ENCODE results near the gene CARS2. TPM values are rescaled to one million over a fixed set of nuclear protein-coding genes. Genes with fewer than 3 reads are reported as not detected.

Gene CARS2
- total RNA-seq, 3 donors from 2014 or later (not counting 1 experiment from before 2014, with no cell fraction given), result 65.3 to 77.3 (median 73.0) TPM

DNA sequence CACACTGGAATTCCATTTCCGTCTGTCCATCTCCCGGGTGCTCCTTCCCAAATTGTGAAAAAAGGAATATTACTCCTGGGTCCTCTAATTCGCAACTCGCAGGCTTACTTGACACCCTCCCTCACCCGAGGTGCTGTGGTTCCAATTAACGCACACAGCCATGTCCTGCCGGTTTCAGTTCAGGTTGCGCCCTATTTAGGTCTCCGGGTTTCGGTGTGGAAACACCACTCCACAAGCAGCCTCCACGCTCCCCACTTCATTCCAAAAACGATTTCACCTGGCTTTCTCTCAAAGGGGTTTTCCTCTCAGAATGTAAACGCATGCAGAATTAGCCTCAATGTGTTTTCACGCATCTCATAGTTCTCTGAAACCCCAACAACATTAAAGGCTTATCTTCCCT, 52.6 kb downstream of the CARS2 start:
- H3K9me3 ChIP-seq (ENCODE audit: control insufficient read depth, insufficient read depth, low read length), result no peaks in the 10 kb centered on the region
- Mint-ChIP-seq H3K9me3 (no peaks in the 10 kb centered on the region), H3K36me3 (no peaks in the 10 kb centered on the region), H3K4me3 (no peak overlapping the region), H3K27ac (no peak overlapping the region), H3K4me1 (peaks cover 22 to 26% of the 10 kb centered on the region in 2 donors), H3K27me3 (ENCODE audit: low read depth in 2 of 2) (no peaks in the 10 kb centered on the region)
- 71% methylated on average over 14 of the region's 14 CpGs for WGBS (ENCODE audit: insufficient coverage)
- TF ChIP-seq, protein P1, sequence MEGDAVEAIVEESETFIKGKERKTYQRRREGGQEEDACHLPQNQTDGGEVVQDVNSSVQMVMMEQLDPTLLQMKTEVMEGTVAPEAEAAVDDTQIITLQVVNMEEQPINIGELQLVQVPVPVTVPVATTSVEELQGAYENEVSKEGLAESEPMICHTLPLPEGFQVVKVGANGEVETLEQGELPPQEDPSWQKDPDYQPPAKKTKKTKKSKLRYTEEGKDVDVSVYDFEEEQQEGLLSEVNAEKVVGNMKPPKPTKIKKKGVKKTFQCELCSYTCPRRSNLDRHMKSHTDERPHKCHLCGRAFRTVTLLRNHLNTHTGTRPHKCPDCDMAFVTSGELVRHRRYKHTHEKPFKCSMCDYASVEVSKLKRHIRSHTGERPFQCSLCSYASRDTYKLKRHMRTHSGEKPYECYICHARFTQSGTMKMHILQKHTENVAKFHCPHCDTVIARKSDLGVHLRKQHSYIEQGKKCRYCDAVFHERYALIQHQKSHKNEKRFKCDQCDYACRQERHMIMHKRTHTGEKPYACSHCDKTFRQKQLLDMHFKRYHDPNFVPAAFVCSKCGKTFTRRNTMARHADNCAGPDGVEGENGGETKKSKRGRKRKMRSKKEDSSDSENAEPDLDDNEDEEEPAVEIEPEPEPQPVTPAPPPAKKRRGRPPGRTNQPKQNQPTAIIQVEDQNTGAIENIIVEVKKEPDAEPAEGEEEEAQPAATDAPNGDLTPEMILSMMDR (IDR thresholded peaks at IDR 0.05), result no peak
- peaks cover 13% of the 10 kb centered on the region for H3K4me1 ChIP-seq (ENCODE audit: control insufficient read depth, insufficient read depth, low read length)
- intact Hi-C loops (cut with micrococcal nuclease), result no loop called here
- H3K27me3 ChIP-seq (ENCODE audit: control insufficient read depth, insufficient read depth, low read length), result no peaks in the 10 kb centered on the region
- DNase-seq, result no peak
- no peak for ATAC-seq
- no peak overlapping the region for H3K4me3 ChIP-seq (ENCODE audit: low read length)
- no peak overlapping the region for H3K27ac ChIP-seq (ENCODE audit: low read length)
- peaks cover 15% of the 10 kb centered on the region for H3K36me3 ChIP-seq (ENCODE audit: control insufficient read depth, insufficient read depth, low read length)

DNA sequence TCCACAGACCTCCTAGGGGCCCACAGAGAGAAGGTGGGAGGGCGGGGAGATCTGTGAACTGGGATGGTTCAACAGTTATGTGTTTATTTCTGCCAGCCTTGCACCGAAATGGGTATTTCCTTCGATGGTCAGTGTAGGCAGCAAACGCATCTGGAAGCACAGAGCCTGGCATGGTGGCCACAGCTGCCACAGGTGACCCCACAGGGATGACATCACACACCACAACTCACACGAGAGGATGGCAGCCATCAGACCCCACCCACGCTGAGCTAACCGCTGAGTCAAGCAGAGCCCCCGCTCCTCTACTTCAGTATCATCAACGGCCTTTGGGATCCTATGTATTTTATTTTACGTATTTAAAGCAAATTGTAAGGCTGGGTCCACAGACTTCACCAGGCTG, 53.2 kb downstream of the CARS2 start:
- TF ChIP-seq, protein P1 (IDR thresholded peaks at IDR 0.05), result no peak
- peaks cover 16% of the 10 kb centered on the region for H3K36me3 ChIP-seq (ENCODE audit: control insufficient read depth, insufficient read depth, low read length)

DNA sequence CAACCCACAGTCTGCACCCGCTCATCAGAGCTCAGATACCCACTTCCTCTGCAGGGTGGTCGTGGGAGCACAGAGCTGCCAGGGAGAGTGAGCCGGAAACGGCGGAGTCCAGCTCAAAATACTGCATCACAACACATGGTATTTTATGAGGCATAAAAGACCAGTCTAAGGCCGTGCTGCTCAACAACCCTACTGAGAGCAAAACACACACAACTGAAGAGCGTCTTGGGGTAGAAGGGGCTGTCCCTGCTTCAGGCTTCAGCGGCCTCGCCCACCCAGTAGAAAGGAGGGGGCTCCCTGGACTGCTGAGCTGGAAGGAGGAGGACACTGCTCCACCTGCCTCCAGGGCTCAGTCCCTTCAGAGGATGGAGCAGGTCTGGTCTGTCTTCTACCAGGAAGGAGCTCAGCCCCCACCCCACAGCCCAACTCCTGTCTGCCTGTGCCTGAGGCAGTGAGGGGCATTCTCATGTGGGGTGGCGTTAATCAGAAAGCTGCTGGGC, 53.6 kb downstream of the CARS2 start:
- no peak overlapping the region for H3K4me3 Mint-ChIP-seq
- H3K36me3 Mint-ChIP-seq, result no peaks in the 10 kb centered on the region
- H3K27me3 Mint-ChIP-seq (ENCODE audit: low read depth in 2 of 2), result no peaks in the 10 kb centered on the region
- H3K36me3 ChIP-seq (ENCODE audit: control insufficient read depth, insufficient read depth, low read length), result peaks cover 16% of the 10 kb centered on the region
- H3K4me1 ChIP-seq (ENCODE audit: control insufficient read depth, insufficient read depth, low read length), result peaks cover 13% of the 10 kb centered on the region
- H3K27ac Mint-ChIP-seq, result no peak overlapping the region
- intact Hi-C loops (cut with micrococcal nuclease), result no loop called here
- no peak for DNase-seq
- no peaks in the 10 kb centered on the region for H3K27me3 ChIP-seq (ENCODE audit: control insufficient read depth, insufficient read depth, low read length)
- no peaks in the 10 kb centered on the region for H3K9me3 Mint-ChIP-seq
- H3K4me3 ChIP-seq (ENCODE audit: low read length), result no peak overlapping the region
- 81% methylated on average over 9 of the region's 10 CpGs for WGBS (ENCODE audit: insufficient coverage)
- no peaks in the 10 kb centered on the region for H3K9me3 ChIP-seq (ENCODE audit: control insufficient read depth, insufficient read depth, low read length)
- no peak for ATAC-seq
- TF ChIP-seq, protein P1 (IDR thresholded peaks at IDR 0.05), result no peak
- H3K27ac ChIP-seq (ENCODE audit: low read length), result no peak overlapping the region
- peaks cover 12 to 16% of the 10 kb centered on the region in 2 donors for H3K4me1 Mint-ChIP-seq

More for the DNA sequence above, 53.2 kb downstream of the CARS2 start:
- intact Hi-C loops (cut with micrococcal nuclease), result no loop called here
- Histone ChIP-seq H3K4me1 (ENCODE audit: control insufficient read depth, insufficient read depth, low read length) (peaks cover 13% of the 10 kb centered on the region), H3K4me3 (ENCODE audit: low read length) (no peak overlapping the region), H3K9me3 (ENCODE audit: control insufficient read depth, insufficient read depth, low read length) (no peaks in the 10 kb centered on the region), H3K27me3 (ENCODE audit: control insufficient read depth, insufficient read depth, low read length) (no peaks in the 10 kb centered on the region), H3K27ac (ENCODE audit: low read length) (no peak overlapping the region)
- H3K27me3 Mint-ChIP-seq (ENCODE audit: low read depth in 2 of 2), result no peaks in the 10 kb centered on the region
- 67% methylated on average over 5 of the region's 10 CpGs for WGBS (ENCODE audit: insufficient coverage)
- no peak for ATAC-seq
- no peak overlapping the region for H3K27ac Mint-ChIP-seq
- no peak for DNase-seq
- peaks cover 17 to 20% of the 10 kb centered on the region in 2 donors for H3K4me1 Mint-ChIP-seq
- H3K36me3 Mint-ChIP-seq, result no peaks in the 10 kb centered on the region
- no peak overlapping the region for H3K4me3 Mint-ChIP-seq
- no peaks in the 10 kb centered on the region for H3K9me3 Mint-ChIP-seq

DNA sequence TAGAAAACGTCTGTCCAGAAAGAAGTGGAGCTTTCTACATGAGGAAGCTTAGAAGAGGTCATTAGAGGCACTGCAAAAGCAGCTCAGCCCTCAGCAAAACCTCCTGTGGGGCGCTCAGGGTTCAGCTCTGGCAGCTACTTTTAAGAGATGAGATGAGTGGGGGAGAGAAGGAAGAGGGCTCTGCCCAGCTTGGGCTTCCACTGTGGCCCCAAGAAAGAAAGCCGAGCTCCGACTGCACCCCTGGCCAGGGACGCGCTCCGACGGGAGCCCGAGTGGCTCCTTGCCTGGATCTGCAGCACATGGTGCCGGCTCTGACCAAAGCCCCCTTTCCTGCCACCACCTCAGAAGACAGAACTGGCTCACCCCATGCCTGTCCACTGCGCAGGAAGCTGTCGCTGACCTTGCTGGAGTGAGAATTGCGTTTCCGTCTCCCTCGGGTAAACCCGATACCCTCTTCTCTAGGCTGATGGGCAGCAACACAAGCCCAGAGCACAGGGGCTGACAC, 54.1 kb downstream of the CARS2 start:
- Mint-ChIP-seq H3K4me1 (peaks cover 8 to 13% of the 10 kb centered on the region in 2 donors), H3K36me3 (no peaks in the 10 kb centered on the region), H3K27me3 (ENCODE audit: low read depth in 2 of 2) (no peaks in the 10 kb centered on the region), H3K27ac (no peak overlapping the region), H3K9me3 (no peaks in the 10 kb centered on the region), H3K4me3 (no peak overlapping the region)
- Histone ChIP-seq H3K4me1 (ENCODE audit: control insufficient read depth, insufficient read depth, low read length) (peaks cover 13% of the 10 kb centered on the region), H3K27me3 (ENCODE audit: control insufficient read depth, insufficient read depth, low read length) (no peaks in the 10 kb centered on the region), H3K4me3 (ENCODE audit: low read length) (no peak overlapping the region), H3K9me3 (ENCODE audit: control insufficient read depth, insufficient read depth, low read length) (no peaks in the 10 kb centered on the region), H3K36me3 (ENCODE audit: control insufficient read depth, insufficient read depth, low read length) (peaks cover 16% of the 10 kb centered on the region), H3K27ac (ENCODE audit: low read length) (no peak overlapping the region)
- DNase-seq, result no peak
- intact Hi-C loops (cut with micrococcal nuclease), result no loop called here
- 93% methylated on average over 16 of the region's 16 CpGs for WGBS (ENCODE audit: insufficient coverage)
- no peak for ATAC-seq
- TF ChIP-seq, protein P1 (IDR thresholded peaks at IDR 0.05), result no peak

Data from natural killer cell (primary cell).